Activated CD8-positive, alpha-beta memory T cell treated with anti-CD3 and anti-CD28 coated beads, Interleukin-2, amount 50 U/mL, for 4 hours (primary cell): ENCODE results near the gene PRKAB2.
"Not testable (repeated sequence)": the region's sequence is repeated elsewhere in the genome, so short reads cannot be mapped to it uniquely, and the experiment has no call there.

Experiments
- DNase-seq: peaks from one replicate; pipeline ENCODE4 v3.0.0-alpha.2; 2020

The PRKAB2 gene

DNA sequence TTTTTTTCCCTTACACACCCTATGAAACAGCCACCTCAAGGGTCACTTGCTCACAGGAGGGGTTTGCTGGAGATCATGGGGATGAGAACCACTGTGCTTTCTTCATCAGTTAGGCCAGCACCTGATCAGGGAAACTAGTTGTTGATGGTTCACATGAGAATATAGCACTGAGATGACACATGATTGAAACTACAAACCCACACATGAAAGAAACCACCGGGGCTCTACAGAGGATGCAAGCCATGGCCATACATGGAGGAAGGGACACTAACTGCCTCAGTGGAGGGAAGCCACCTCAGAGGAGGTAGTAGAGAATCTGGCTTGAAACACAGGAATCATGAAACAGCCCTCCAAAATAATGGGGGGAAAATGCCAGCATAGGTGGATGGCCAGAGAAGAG, 63.2 kb downstream of the PRKAB2 start:
- DNase-seq, result no peak

DNA sequence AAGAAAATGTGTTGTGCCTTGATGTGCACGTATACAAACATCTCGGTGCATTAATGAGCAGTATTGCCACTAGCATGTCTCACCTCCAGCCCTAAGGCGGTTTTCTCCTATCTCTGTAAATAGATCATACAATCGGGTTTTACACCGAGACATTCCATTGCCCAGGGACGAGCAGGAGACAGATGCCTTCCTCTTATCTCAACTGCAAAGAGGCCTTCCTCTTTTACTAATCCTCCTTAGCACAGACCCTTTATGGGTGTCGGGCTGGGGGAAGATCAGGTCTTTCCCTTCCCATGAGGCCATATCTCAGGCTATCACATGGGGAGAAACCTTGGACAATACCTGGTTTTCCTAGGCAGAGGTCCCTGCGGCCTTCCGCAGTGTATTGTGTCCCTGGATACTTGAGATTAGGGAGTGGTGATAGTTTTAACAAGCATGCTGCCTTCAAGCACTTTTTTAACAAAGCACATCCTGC, 65.8 kb downstream of the PRKAB2 start:
- not testable (repeated sequence) for DNase-seq

DNA sequence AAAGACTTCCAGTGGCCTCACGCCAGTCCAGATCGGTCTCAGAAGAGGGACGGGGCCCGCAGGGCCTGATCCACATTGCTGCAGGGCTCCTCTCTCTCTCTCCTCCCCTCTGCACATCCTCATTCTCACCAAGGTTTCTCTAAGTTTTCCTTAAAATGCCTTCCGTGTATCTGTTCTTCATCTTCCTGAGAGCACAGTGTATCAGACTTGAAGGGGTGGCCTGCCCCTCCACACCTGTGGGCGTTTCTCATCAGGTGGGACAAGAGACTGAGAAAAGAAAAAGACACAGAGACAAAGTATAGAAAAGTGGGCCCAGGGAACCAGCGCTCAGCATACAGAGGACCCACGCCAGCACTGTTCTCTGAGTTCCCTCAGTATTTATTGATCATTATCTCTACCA, 66.4 kb downstream of the PRKAB2 start:
- no peak for DNase-seq
